GM18508 (cell line): ENCODE data around the gene CRADD.

Experiments
- ATAC-seq: cut with Tn5 transposase; IDR thresholded peaks from one replicate; pipeline ENCODE4 v1.9.1; 2021; ENCODE audit warnings: moderate number of reproducible peaks; ENCODE audit not compliant: insufficient read depth, unreplicated experiment

The CRADD gene

GRCh38 chr12:93669452-93669851 lies 7.7 kb upstream of the CRADD start:
- no peak for ATAC-seq

GRCh38 chr12:93670104-93670503 lies 7.1 kb upstream of the CRADD start:
- ATAC-seq: no peak

DNA sequence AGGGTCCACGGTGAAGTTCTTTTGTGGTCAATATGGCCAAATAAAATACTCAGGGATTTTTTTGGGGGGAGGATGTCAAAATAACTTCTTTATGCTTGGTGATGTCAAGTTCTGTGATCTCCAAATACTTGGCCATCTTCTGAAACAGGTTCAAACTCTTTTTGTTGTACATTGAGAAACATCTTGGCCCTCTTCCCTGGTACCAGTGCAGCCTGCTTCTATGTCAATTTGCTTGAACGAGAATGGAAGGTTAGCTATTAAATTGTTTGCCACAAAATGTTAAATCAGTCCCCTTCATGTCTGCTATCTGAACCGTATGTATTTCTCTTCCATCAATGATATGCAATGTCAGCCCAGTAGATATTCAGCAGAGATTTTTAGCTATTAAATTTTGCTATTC lies 6.1 kb upstream of the CRADD start:
- no peak for ATAC-seq

GRCh38 chr12:93673084-93673483 lies 4.1 kb upstream of the CRADD start:
- ATAC-seq: no peak

DNA sequence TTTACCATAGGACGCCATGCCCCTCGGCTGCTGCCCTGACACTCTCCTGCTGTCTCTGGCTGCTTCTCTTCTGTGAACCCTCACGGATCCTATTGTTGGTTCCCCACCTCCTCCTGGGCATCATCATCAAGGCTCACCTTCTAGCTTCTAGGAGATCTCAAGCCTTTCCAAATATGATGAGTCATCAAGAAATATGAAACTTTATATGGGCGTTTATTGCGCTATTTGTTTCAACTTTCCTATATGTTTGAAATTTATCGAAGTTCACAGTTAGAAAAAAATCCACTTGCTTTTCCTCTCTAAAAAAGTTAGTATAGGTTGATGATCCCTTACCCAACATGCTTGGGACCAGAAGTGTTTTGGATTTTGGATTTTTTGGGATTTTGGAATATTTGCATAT lies 2.8 kb upstream of the CRADD start:
- ATAC-seq: no peak

GRCh38 chr12:93676408-93677194 lies 574 bp upstream of the CRADD start:
- ATAC-seq: no peak

DNA sequence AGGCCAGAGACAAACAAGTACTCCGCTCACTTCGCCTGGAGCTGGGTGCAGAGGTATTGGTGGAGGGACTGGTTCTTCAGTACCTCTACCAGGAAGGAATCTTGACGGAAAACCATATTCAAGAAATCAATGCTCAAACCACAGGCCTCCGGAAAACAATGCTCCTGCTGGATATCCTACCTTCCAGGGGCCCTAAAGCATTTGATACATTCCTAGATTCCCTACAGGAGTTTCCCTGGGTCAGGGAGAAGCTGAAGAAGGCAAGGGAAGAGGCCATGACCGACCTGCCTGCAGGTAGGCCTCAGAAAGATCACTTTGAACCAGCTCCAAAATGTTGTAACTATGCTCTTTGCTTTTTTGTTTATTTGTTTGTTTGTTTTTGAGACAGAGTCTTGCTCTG lies 1.6 kb downstream of the CRADD start:
- ATAC-seq: no peak

DNA sequence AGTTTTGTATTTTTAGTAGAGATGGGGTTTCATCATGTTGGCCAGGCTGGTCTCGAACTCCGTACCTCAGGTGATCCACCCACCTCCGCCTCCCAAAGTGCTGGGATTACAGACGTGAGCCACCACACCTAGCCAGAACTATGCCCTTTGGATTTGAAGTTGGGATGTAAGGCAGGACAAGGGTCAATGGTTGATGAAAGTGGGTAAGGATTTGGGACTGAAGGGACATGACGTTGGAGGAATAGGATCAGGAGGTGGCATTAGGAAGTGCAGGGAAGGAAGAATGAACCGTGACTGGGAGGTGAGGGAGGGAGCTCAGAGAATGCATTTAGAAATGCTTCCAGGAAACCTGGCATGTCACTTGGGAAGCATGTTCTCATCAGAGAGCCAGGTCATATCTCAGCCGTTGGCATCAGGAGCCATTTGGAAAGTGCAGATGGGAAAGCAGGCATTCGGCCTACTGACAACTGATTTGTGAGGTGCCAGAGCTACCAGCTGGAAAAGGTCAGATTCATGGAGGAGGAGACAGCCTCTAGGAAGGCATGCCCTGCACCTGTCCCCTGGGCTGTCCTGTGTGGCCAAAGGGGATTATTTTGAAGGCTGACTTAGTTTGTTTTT lies 2.2 kb downstream of the CRADD start:
- no peak for ATAC-seq

- no peak for ATAC-seq
These were observed 2.8 kb downstream of the CRADD start for GRCh38 chr12:93680006-93680405.

DNA sequence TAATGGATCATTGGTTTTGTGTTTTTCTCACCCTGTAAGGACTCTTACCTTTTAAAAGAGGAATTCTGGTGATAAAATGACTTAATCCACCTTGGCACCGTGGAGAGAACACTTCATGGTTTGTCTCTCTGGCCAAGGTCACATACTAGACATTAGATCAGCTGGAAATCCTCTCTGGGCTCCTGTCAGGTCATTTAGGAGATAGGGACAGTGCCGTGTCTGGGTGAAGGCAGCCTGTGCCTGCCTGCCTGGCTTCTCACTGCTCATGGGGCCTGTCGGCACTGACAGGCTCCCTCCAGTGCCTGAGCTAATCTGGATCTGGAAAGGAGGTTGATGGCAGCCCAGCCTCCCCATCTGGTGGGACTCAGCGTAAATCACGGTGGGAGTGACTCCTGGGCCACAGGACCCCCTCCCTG lies 5.7 kb downstream of the CRADD start:
- ATAC-seq: no peak

GRCh38 chr12:93683410-93683809 lies 6.2 kb downstream of the CRADD start:
- no peak for ATAC-seq

DNA sequence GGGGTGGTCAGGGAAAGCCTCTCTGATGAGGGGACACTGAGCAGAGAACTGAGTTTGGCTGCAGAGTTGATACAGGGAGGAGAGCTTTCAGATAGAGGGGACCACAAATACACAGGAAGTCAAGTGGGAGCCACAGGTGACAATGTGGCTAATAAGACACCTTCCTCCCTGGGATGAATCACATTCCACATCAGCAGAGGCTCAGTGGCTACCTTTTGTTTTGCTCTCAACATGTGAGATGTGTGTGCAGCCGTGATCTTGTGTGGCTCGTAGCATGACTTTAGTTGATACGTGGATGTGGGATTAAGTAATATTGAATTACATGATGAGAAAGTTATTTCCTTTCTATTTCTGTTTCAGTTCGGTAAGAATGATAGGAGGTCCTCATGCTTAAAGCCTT lies 7.5 kb downstream of the CRADD start:
- ATAC-seq: no peak

GRCh38 chr12:93686572-93687356 lies 9.6 kb downstream of the CRADD start:
- no peak for ATAC-seq

DNA sequence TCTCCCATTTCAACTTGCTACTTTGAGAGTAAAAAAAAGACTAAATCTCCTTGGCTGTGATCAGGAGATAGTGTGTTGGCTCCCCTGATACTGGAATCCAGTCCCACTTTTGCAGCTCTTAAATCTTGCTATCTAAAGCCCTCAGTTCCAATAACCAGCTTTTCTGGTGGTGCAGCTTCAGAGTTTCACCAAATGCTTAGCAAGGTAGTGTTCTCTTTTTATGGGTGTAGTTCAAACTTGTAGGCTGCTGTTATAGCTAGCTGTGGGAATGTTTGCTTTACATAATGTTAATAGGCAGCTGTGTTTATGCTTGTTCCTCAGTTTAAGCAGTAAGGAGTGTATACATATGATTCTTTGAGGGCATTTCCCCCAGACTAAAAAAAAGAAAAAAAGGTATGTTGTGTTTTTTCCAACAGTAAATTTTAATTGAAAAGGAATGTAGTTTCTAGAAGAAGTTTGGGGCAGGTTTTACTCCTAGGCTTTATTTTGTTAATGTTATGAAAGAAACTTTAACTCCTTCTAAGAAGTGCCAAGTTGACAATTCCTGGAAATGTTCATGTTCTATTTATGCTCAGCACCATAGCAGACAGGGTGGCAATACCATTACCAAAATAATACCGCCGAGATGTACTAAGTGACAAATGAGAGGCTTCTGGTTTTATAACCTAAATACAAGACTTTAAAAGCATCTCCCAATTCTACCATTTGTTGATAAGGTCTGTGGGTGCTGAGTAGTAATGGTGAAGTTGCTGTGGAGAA lies 12.1 kb downstream of the CRADD start:
- no peak for ATAC-seq

- ATAC-seq: no peak
These were observed 19.3 kb downstream of the CRADD start for GRCh38 chr12:93696462-93696861.

- no peak for ATAC-seq
These were observed 21.3 kb downstream of the CRADD start for GRCh38 chr12:93698307-93699092.

DNA sequence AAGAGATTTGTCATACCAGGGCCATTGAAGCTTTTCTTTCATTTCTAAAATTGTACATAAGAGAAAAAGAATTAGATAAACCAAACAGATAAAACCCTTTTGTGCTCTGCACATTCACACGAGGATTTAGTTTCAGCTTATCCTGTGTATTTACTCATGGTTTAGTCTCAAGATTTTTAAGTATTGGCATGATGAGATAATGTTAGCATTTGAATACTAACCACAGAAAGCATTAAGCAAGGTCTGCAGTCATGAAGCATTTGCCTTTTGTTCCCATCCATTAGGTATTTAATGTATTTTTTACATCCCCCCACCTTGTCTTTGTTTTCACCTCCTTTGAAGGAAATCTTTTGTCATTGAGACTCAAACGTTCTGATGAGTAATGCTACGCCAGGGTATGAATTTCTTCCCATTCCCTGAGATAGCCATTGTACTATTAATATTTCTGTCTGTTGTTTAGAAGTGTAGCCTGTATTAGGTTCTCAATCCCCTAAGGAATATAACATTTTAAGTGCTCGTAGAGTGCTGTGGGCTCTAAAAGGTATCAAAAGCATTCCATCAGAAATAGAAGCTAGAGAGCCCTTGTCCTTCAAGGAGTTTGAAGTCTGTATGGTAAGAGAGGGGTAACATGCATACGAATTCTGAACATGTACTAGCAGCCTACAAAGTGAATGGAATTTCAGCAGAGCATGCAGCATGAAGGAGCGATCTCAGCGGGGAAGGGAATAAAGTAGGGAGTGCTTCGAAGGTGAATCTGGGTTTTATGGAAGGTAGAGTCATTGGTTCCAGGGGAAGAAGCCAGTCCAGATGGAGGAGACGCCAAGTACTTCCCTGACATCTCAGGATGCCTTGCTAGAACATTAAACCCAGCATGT lies 22.3 kb downstream of the CRADD start:
- no peak for ATAC-seq

DNA sequence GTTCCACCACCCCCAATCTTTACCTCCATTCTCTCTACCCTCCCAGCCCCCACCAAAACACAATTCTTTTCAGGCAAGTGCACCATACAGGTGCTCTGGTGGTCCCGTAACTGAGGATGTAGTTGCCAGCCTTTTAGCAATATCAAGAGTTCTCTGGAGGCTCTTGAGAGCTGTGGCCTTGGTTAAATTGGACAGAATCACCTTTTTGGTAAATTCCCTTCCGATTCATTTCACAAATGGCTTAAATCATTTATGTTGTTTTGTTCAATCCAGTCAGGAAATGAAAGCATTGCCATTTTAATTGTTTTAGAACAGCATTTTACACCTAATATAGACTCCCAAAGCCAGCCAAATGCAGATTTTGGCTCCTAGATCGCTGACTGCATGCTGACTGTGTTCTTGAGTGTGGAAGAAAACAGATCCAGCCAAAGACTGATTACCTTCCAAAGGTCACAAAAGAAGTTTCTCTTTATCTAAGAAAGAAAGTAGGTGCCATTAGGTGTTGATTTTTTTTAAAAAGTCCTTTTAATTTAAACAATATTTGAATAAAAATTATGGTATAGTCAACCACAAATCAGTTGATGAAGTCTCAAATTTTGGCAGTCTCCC lies 25.6 kb downstream of the CRADD start:
- no peak for ATAC-seq
